GM19035 (cell line): ENCODE measurements around the gene SPAG8.

ENCODE experiments used
- ATAC-seq: cut with Tn5 transposase; IDR thresholded peaks from one replicate; pipeline ENCODE4 v1.9.1; 2021; ENCODE audit not compliant: unreplicated experiment

SPAG8 gene

GRCh38 chr9:35840881-35841644 is 29.0 kb upstream of the SPAG8 start:
- no peak for ATAC-seq

DNA sequence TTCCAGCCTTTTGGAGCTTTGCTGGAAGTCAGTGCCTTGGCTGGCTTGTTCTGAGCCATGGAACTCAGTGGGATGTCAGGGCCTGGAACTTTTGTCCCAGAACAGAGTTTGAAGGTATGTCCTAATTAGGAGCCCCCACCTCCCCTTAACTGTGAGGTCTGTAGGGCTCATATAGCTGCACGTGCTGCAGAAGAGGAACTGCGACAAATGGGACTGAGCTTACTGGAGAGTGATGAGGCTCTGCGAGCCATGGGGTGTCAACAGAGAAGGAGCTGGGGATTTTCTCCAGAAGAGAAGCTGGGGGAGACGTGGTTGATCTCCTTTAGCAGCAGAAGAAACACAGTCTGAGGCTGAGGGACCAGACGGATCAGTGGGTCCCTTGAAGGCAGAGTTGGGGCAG is 27.9 kb upstream of the SPAG8 start:
- no peak for ATAC-seq

GRCh38 chr9:35836595-35836994 is 24.5 kb upstream of the SPAG8 start:
- ATAC-seq, result no peak

GRCh38 chr9:35835766-35836165 is 23.7 kb upstream of the SPAG8 start:
- ATAC-seq, result no peak

GRCh38 chr9:35835216-35835632 is 23.2 kb upstream of the SPAG8 start:
- ATAC-seq, result no peak

GRCh38 chr9:35834260-35835215 is 22.5 kb upstream of the SPAG8 start:
- no peak for ATAC-seq

GRCh38 chr9:35832814-35833213 is 20.8 kb upstream of the SPAG8 start:
- no peak for ATAC-seq

DNA sequence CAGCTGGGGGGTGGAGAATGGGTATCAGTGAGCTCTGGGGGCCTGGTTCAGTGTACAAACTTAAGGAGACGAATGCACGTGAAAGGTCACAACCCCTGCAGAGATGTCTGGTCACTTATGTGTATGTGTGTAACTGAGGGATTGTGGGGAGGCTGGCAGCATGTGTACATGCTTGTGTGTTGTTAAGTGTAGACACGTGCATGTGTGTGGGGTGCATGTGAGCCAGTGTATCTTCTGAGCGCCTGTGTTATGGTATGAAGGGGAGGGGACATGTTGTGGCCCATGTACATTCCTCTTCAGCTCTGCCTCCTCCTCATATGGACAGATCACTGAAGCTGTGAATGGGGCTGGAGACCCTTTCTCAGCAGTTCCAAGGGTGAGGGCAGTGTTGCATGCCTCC is 19.0 kb upstream of the SPAG8 start:
- ATAC-seq, result no peak

DNA sequence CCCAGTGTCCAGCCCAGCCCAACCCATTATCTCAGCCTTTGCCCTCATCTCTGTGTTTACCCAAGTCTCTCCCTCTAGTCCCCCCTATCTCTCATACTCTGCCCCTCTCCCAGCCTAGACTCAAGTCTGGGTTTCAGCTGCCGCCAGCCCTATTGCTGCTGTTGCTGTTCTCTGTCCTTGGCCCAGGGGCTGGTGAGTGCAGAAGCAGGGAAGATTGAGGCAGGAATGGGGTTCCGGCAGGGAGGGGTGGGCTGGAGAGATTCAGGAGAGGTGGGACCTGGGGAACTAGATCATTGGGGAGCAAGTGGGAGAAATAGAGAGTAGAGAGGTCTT is 17.7 kb upstream of the SPAG8 start:
- ATAC-seq, result no peak

DNA sequence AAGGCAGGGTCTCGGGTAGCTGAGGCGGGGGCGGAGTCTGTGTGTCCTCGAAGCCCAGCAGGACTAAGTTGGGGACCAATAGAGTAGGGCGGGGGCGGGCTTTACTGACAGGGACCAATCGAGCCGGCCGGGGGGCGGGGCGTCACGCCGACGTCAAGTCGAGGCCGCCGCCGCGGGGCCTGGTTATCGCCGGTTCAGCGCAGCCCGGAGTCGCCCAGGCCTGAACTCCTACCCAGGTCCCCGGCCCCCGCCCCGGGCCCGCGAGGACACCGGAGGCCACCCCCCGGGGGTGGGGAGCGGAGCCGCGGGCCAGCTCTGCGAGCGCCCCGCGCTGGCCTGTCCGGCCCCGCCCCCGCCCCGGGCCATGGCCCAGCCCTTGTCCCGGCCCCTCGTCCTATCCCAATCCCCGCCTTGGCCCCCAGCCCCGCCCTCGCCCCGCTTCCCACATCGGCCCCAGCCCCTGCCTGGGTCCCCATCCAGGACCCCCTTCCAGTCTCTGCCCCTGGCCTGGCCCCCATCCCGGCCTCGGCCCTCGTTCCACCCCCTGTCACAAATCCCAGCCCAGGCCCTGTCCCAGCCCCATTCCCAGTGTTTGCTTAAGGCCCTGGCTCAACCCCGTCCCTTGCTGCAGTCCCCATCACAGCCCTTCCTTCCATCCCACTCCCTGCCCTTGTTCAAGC is 17.2 kb upstream of the SPAG8 start, which contains the start of gene TMEM8B:
TMEM8B (plus strand) TSS at position 145 of the 680 bp plus-strand sequence; CDS start at position 365, 220 bp downstream.
- ATAC-seq, result peak; percentile 71

DNA sequence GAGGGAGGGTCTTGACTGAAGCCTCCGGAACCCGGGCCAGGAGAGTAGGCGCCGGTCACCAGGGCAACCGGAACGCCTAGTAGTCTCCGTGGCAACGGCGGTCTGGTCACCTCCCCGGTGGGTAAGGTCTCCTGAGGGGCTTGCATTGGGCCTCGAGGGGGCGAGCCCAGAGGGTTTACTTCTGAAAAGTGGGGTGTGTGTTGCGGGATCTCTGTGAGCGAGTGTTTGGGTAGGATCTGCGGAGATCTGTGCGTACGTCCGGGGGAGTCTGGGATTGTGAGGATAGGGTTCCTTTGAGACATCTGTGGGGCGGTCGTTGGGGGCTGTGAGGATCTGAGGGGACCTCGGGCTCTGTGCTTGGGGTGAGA is 16.6 kb upstream of the SPAG8 start, which contains the start of gene FAM221B:
FAM221B (minus strand) TSS at position 17 of the 368 bp plus-strand sequence. CDS start 2,571 bp downstream, outside the sequence.
- no peak for ATAC-seq

DNA sequence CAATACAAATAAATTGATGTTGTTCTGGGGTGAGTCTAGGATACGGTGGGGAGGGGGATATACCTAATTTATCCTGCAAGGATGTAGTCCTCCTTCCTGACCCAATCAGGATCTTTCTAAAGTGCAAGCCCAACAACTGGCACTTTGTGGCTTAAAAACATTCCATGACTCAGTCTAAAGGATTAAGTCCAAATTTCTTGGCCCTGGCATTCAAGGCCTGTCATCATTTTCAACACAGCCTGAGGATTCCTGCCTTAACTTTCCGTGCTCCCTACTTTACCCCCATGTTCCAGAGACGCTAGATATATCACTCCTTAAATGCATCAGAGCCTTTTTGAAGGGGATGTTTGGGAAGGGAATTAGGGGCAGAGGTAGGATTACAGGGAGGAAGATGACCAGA is 15.4 kb upstream of the SPAG8 start:
- ATAC-seq, result no peak

- no peak for ATAC-seq
These were observed 14.1 kb upstream of the SPAG8 start for GRCh38 chr9:35826071-35826701.

- ATAC-seq, result no peak
These were observed 10.9 kb upstream of the SPAG8 start for GRCh38 chr9:35822926-35823325.

GRCh38 chr9:35820076-35820475 is 8.0 kb upstream of the SPAG8 start:
- no peak for ATAC-seq

GRCh38 chr9:35818341-35818740 is 6.3 kb upstream of the SPAG8 start:
- no peak for ATAC-seq

DNA sequence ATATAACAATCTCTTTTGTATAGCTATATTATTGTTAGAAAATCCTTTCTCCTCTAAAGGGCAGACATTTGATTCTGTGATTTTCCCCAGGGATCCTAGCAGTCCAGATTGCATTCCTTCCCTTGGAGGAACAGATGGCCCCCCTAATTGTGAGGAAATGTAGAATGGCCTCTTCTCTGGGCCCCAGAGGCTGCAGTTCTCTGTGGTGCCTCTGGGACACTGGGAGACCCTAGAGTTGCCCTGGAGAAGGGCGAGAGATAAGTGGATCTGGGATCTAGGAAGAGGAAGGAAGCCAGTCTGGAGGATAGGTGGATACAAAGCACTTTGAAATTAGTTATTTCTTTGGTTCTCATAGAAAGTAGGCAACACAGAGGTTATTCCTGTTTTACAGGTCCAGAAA is 4.6 kb upstream of the SPAG8 start:
- no peak for ATAC-seq

DNA sequence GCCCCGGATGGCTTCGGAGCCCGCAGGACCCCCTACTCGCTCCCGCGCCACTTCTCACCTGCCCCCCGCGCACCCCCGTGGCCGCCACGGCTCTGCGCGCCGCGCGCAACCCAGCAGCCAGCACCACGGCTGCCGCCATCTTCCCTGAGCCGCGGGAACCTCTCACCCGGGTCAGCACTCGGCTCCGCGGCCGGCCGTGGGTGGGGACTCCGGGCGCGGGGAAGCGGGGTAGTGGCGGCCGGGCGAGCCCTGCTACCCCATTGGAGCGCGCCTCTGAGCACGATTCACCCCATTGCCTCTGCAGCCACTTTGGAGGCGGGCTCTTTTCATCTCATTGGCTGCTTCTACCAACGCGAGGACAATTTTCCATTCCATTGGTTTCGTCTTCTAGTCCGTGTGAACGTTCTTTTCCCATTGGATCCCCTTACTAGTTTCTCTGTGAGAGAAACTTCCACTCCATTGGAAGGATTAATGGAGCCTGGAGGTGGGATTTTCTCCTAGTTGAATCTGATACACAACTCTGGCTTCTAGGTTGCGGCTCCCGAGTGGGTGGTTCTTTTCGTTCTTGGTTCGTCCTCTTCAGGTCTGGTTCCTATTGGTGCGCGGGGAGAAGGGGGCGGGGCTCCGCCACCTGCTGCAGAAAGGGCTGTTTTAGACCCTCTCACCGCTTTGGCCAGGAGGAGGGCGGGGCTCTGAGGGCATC is 2.9 kb upstream of the SPAG8 start, which contains the start of gene HINT2:
HINT2 (minus strand) TSS at position 202 of the 703 bp plus-strand sequence; CDS start at position 139, 63 bp downstream.
- ATAC-seq, result peak; percentile 79

DNA sequence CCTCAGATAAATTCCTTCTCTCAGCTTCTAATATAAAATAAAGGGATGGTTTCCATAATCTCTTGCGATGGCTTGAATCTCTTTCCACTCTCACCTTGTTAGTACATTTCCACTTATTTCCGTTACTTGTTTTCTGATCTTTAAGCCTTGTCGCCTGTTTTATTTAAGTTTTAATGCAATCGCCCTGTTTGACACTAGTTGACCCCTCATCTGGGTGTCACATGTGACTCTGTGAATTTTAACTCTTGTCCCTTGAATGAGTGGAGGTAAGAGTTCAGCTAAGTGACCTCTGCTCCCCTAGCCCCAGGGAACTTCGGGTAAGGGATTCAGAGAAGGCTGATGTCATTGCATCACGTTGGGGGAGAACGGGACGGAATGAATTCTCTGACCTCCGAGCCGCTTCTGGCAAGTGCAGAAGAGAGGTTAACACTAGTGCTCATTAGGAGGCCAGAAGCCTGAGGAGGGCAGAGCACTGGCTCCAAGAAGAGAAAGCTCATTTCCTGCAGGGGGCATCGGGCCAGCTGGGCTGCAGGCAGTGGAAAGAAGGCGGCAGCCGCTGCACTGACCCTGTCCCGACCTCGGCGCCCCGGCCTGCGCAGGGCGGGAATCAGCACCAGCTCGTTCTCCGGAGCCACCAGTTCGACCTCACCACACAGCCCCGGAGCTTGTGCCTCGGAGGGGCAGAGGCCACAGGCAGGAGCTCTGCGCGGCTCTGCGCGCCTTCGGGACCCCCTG is 2.2 kb upstream of the SPAG8 start:
- peak; percentile 23 for ATAC-seq
